Measurements from ENCODE around the gene ZNF507. TPM values are rescaled to one million over a fixed set of nuclear protein-coding genes. Genes with fewer than 3 reads are reported as not detected.
A peak's percentile ranks its signal among the peaks of the same experiment; 100 is the strongest.

ZNF507 gene
- total RNA-seq, 4 donors from 2014 or later: 10.5 to 37.4 (median 28.2) TPM

DNA sequence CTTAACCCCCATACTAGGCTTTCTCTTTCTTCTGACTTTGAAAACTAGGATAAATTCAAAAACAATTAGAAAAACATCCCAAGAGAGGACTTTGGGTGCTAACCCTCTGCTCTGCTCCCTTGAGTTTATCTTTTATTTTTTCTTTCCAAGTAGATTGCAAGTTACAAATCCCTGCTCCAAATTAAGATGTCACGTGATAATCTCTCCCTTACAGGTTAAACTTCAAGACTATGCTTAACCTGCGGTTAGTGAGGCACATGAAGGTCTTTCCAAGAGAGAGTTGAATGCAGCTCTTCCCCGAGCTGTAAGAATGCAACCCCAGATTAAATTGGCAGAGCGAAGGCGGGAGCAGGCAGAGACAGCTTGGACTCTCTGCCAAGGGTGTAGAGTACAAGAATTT is 12.2 kb upstream of the ZNF507 start:
- DNase-seq: no peak
- Histone ChIP-seq H3K9me3 (no peaks in the 10 kb centered on the region), H3K4me3 (no peak overlapping the region), H3K4me1 (no peaks in the 10 kb centered on the region), H3K36me3 (no peaks in the 10 kb centered on the region), H3K27ac (no peak overlapping the region), H3K27me3 (no peaks in the 10 kb centered on the region)
- intact Hi-C loops (cut with DNase I; ENCODE audit: low total_unique reads): no loop called here
- no peak for TF ChIP-seq POLR2A (IDR thresholded peaks at IDR 0.05)
- TF ChIP-seq, protein P1, sequence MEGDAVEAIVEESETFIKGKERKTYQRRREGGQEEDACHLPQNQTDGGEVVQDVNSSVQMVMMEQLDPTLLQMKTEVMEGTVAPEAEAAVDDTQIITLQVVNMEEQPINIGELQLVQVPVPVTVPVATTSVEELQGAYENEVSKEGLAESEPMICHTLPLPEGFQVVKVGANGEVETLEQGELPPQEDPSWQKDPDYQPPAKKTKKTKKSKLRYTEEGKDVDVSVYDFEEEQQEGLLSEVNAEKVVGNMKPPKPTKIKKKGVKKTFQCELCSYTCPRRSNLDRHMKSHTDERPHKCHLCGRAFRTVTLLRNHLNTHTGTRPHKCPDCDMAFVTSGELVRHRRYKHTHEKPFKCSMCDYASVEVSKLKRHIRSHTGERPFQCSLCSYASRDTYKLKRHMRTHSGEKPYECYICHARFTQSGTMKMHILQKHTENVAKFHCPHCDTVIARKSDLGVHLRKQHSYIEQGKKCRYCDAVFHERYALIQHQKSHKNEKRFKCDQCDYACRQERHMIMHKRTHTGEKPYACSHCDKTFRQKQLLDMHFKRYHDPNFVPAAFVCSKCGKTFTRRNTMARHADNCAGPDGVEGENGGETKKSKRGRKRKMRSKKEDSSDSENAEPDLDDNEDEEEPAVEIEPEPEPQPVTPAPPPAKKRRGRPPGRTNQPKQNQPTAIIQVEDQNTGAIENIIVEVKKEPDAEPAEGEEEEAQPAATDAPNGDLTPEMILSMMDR (IDR thresholded peaks at IDR 0.05): no peak

DNA sequence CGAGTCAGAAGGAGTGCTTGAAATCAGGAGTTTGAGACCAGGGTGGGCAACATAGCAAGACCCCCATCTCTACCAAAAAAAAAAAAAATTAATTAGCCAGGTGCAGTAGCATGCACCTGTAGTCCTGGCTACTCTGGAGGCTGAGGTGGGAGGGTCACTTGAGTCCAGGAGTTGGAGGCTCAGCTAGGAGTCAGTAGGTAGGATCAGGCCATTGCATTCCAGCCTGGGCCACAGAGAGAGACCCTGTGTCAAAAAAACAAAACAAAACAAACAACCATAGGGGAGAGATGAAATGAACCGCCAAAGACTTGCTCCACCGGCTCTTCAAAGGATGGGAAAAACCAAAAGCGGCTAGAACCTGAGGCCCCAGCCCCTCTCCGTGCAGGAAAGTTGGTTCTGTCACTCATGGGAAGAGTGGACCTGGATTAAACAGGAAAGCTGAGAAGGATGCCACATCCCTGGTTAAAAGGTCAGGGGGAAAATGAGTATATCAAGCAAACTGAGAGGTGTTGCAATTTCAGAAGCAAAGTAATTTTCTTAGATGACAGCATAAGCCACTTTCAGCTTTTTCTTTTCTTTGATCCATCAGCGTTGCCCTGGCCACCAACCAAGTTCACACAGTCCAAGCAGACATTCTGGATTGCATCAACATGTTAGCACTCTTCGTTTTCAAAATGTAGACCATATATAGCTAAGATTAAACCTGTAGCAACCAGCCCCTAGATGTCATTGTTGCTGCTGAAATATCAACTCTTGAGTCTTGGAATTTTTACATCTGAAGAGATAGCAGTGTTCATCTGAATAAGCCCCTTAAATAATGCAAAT is 8.9 kb upstream of the ZNF507 start:
- no peak overlapping the region for H3K4me3 ChIP-seq
- DNase-seq: peak; percentile 39 to 49

DNA sequence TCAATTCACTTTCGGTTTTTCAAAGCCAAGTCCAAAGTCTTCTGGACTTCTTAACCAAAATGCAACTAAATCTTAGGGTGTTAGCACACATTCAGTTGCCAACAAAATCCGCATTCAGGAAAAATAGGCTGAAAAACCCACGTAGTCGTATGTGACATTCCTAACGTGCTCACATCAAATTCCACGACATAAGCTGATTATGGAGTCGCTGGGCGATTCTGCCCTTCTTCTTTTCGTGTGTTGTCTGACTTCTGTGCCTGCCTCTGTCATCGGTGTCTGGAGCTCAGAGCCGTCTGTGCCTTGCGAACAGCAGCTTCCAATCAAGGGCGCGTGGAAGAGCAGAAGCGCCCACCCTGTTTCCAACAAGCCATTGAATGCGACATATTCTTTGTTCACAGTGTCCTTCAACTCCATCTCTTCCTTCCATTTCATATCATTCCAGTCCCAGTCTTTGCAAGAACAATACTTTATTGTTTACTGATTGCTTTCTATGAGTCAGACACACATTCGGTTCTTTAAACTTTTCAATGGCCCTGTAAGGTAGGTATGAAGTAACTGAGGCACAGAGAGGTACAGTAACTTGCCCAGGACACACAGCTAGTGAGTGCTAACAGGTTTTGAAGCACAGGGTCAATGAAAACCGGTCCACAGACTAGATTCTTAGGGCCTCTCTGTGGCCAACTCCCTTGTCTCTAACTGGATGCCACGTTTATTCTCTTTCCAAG is 8.2 kb upstream of the ZNF507 start:
- Histone ChIP-seq H3K4me3 (no peak overlapping the region), H3K4me1 (no peaks in the 10 kb centered on the region), H3K36me3 (no peaks in the 10 kb centered on the region), H3K9me3 (no peaks in the 10 kb centered on the region), H3K27ac (no peak overlapping the region), H3K27me3 (no peaks in the 10 kb centered on the region)
- no peak for DNase-seq
- TF ChIP-seq, protein P1 (IDR thresholded peaks at IDR 0.05): no peak
- no peak for TF ChIP-seq POLR2A (IDR thresholded peaks at IDR 0.05)
- intact Hi-C loops (cut with DNase I; ENCODE audit: low total_unique reads): no loop called here

More for the DNA sequence above, 8.9 kb upstream of the ZNF507 start:
- no peaks in the 10 kb centered on the region for H3K36me3 ChIP-seq
- no peak overlapping the region for H3K27ac ChIP-seq
- H3K27me3 ChIP-seq: no peaks in the 10 kb centered on the region
- intact Hi-C loops (cut with DNase I; ENCODE audit: low total_unique reads): no loop called here
- TF ChIP-seq, protein P1 (IDR thresholded peaks at IDR 0.05): no peak
- no peak for TF ChIP-seq POLR2A (IDR thresholded peaks at IDR 0.05)
- H3K4me1 ChIP-seq: no peaks in the 10 kb centered on the region
- no peaks in the 10 kb centered on the region for H3K9me3 ChIP-seq

DNA sequence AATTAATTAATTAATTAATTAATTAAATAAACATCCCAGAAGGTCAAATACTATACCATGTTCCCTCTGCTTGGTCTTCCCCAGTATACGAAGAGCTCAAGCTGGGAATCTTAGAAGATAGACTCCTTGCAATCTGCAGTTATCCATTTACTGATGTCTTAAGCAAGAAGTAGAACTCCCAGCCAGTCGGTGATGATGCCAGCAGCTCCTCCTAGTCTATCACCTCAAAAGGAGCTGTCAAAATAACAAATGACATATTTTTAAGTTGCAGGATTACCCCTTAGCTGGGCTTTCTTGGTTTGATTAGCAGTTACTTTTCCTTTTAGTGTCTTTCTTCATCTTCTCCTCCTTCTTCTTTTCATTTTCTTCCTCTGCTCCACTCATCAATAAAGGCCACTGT is 6.0 kb upstream of the ZNF507 start:
- intact Hi-C loops (cut with DNase I; ENCODE audit: low total_unique reads): no loop called here
- no peaks in the 10 kb centered on the region for H3K9me3 ChIP-seq
- no peaks in the 10 kb centered on the region for H3K36me3 ChIP-seq
- no peak for DNase-seq
- TF ChIP-seq, protein P1 (IDR thresholded peaks at IDR 0.05): no peak
- no peak for TF ChIP-seq POLR2A (IDR thresholded peaks at IDR 0.05)
- H3K4me3 ChIP-seq: no peak overlapping the region
- H3K4me1 ChIP-seq: no peaks in the 10 kb centered on the region
- H3K27ac ChIP-seq: no peak overlapping the region
- no peaks in the 10 kb centered on the region for H3K27me3 ChIP-seq
